GM12878 (cell line): Measurements from ENCODE around the gene TCEANC2. TPM values are rescaled to one million over a fixed set of nuclear protein-coding genes. Genes with fewer than 3 reads are reported as not detected.

Source experiments
- ATAC-seq: fragments of 200-7000 bp; cut with Tn5 transposase; 3 replicates; pipeline ENCODE4 v1.9.1; 2020; ENCODE audit warnings: mild to moderate bottlenecking, moderate library complexity
- BruUV-seq: library from RNA; stranded (reverse); fragments of 400-500 nt; replicated peaks from 2 replicates; lab custom pipeline; 2021; lab: Mats Ljungman, UMichigan
- CTCF ChIA-PET: fragments of 300-600 bp; sonication (Branson Sonifier 250); formaldehyde crosslinking; extraction: SDS; loops from one replicate; lab custom pipeline; 2021; ENCODE audit warnings: inconsistent platforms; lab: Yijun Ruan, JAX
- POLR2A ChIA-PET: fragments of 350-600 bp; formaldehyde crosslinking; extraction: SDS; loops from one replicate; lab custom pipeline; 2021; ENCODE audit warnings: inconsistent platforms; lab: Charles Lee
- RAD21 ChIA-PET: fragments of 300-600 bp; sonication (Branson Sonifier 250); formaldehyde crosslinking; loops from one replicate; lab custom pipeline; 2023; ENCODE audit warnings: antibody characterized with exemption; ENCODE audit not compliant: unreplicated experiment; lab: Charles Lee
- SMC1A ChIA-PET: fragments of 300-600 bp; sonication (Branson Sonifier 250); formaldehyde crosslinking; loops from one replicate; lab custom pipeline; 2023; ENCODE audit not compliant: unreplicated experiment, uncharacterized antibody; lab: Charles Lee
- DNase-seq: peaks from one replicate; pipeline ENCODE4 v3.0.0-alpha.2; 2011; ENCODE audit warnings: low read depth, low spot score
- FAIRE-seq: peaks from 3 replicates; lab custom pipeline; 2011; peaks lifted over from hg19 to GRCh38; lab: Jason Lieb, UNC
- H2AFZ ChIP-seq: 2 replicates; pipeline ENCODE4 v1.6.0; 2011; ENCODE audit warnings: low read depth, low read length, control low read depth; ENCODE audit not compliant: control insufficient read depth
- H3K27ac ChIP-seq: 2 replicates; pipeline ENCODE4 v1.5.1; 2011; ENCODE audit warnings: control low read depth; ENCODE audit not compliant: control insufficient read depth, insufficient read depth
- H3K27me3 ChIP-seq, 2 experiments: replicated peaks in 1 of 2; 2 replicates each; pipeline versions ENCODE4 v1.6.0 to v1.6.1; 2011; ENCODE audit warnings: low read length in 1 of 2; ENCODE audit not compliant: control insufficient read depth in 2 of 2, insufficient read depth in 2 of 2
- H3K36me3 ChIP-seq, 2 experiments: 2 replicates each; pipeline ENCODE4 v1.5.1; 2011; ENCODE audit warnings: low read length in 1 of 2; ENCODE audit not compliant: control insufficient read depth in 2 of 2, insufficient read depth in 2 of 2
- H3K4me1 ChIP-seq: 2 replicates; pipeline ENCODE4 v1.6.1; 2011; ENCODE audit warnings: mild to moderate bottlenecking, low read length, moderate library complexity, mixed read lengths; ENCODE audit not compliant: control insufficient read depth, insufficient read depth
- H3K4me2 ChIP-seq: 2 replicates; pipeline ENCODE4 v1.6.0; 2011; ENCODE audit warnings: control low read depth; ENCODE audit not compliant: control insufficient read depth, insufficient read depth
- H3K4me3 ChIP-seq: fragments of 200-600 bp; sonication (generic); 2 replicates; pipeline ENCODE4 v1.5.1; 2016
- H3K79me2 ChIP-seq: 2 replicates; pipeline ENCODE4 v1.6.0; 2011; ENCODE audit warnings: low read length; ENCODE audit not compliant: control insufficient read depth, insufficient read depth
- H3K9ac ChIP-seq: 2 replicates; pipeline ENCODE4 v1.8.0; 2011; ENCODE audit warnings: low read length, control low read depth, mixed read lengths; ENCODE audit not compliant: control insufficient read depth, insufficient read depth
- H3K9me3 ChIP-seq: replicated peaks from 3 replicates; pipeline ENCODE4 v1.5.1; 2011; ENCODE audit warnings: mild to moderate bottlenecking, low read length; ENCODE audit not compliant: control insufficient read depth, insufficient read depth
- H4K20me1 ChIP-seq: 2 replicates; pipeline ENCODE4 v1.6.0; 2011; ENCODE audit not compliant: control insufficient read depth, insufficient read depth
- ASH2L ChIP-seq: fragments of 300-600, 200-600 bp; sonication (generic); IDR thresholded peaks from 2 replicates; pipeline ENCODE4 v1.6.1; 2017; ENCODE audit warnings: low read depth, mild to moderate bottlenecking, borderline replicate concordance
- CREM ChIP-seq: IDR thresholded peaks from 2 replicates; pipeline ENCODE4 v1.6.1; 2014; ENCODE audit warnings: antibody characterized with exemption, low read depth
- EGR1 ChIP-seq, 2 experiments: IDR thresholded peaks; 1 replicate in 1 of 2; 2 replicates in 1 of 2; pipeline ENCODE4 v1.6.1; 2011 to 2012; ENCODE audit warnings: low read depth in 2 of 2, low read length in 2 of 2, borderline replicate concordance in 1 of 2, mild to moderate bottlenecking in 1 of 2, moderate library complexity in 1 of 2
- FOXM1 ChIP-seq: IDR thresholded peaks from 2 replicates; pipeline ENCODE4 v1.6.1; 2012; ENCODE audit warnings: low read depth, mild to moderate bottlenecking, inconsistent platforms, low read length, moderate library complexity
- GABPA ChIP-seq: IDR thresholded peaks from 2 replicates; pipeline ENCODE4 v1.6.1; 2014; ENCODE audit warnings: antibody characterized with exemption, low read depth, mild to moderate bottlenecking, inconsistent platforms
- HDGF ChIP-seq: fragments of 450-650 bp; IDR thresholded peaks from 2 replicates; pipeline ENCODE4 v1.6.1; 2016; ENCODE audit warnings: antibody characterized with exemption
- JUNB ChIP-seq: IDR thresholded peaks from 2 replicates; pipeline ENCODE4 v1.6.1; 2016; ENCODE audit warnings: antibody characterized with exemption, mild to moderate bottlenecking
- JUND ChIP-seq: IDR thresholded peaks from 2 replicates; pipeline ENCODE4 v1.6.1; 2012; ENCODE audit warnings: low read depth, mild to moderate bottlenecking, low read length, improper control_type of control experiment, moderate library complexity
- MEF2B ChIP-seq: fragments of 450-650 bp; IDR thresholded peaks from 2 replicates; pipeline ENCODE4 v1.6.1; 2018; ENCODE audit warnings: mild to moderate bottlenecking, moderate library complexity; ENCODE audit not compliant: partially characterized antibody, poor library complexity, severe bottlenecking
- POLR2AphosphoS2 ChIP-seq: IDR thresholded peaks from 2 replicates; pipeline ENCODE4 v1.6.1; 2011; ENCODE audit warnings: low read depth, mild to moderate bottlenecking, low read length, improper control_type of control experiment, moderate library complexity
- RAD51 ChIP-seq: fragments of 450-650 bp; IDR thresholded peaks from 2 replicates; pipeline ENCODE4 v1.6.1; 2016; ENCODE audit warnings: moderate library complexity, mild to moderate bottlenecking, inconsistent platforms
- SMAD5 ChIP-seq: IDR thresholded peaks from 2 replicates; pipeline ENCODE4 v1.6.1; 2016; ENCODE audit warnings: antibody characterized with exemption, low read depth
- SMARCA5 ChIP-seq: fragments of 450-650 bp; IDR thresholded peaks from 2 replicates; pipeline ENCODE4 v1.6.1; 2017; ENCODE audit warnings: mild to moderate bottlenecking
- SUZ12 ChIP-seq: fragments of 200-600 bp; sonication (generic); IDR thresholded peaks from one replicate; pipeline ENCODE4 v1.6.1; 2018; ENCODE audit warnings: antibody characterized with exemption, mild to moderate bottlenecking; ENCODE audit not compliant: unreplicated experiment
- YBX1 ChIP-seq: fragments of 450-650 bp; IDR thresholded peaks from 2 replicates; pipeline ENCODE4 v1.6.1; 2016; ENCODE audit warnings: antibody characterized with exemption
- ZSCAN29 ChIP-seq: fragments of 450-650 bp; IDR thresholded peaks from 2 replicates; pipeline ENCODE4 v1.6.1; 2017; ENCODE audit warnings: mild to moderate bottlenecking, moderate library complexity
- WGBS: methylation state at CpG from one replicate; pipeline ENCODE4 v1.1.6; 2016; ENCODE audit warnings: low lambda C conversion rate; ENCODE audit not compliant: insufficient replicate concordance, insufficient coverage; ENCODE audit errors: missing lambda C conversion rate; 5-methylcytosine and 5-hydroxymethylcytosine counted together
- in situ Hi-C: fragments of 300-500 bp; cut with MboI; formaldehyde crosslinking; loops from 9 replicates; pipeline ENCODE4 v1.14.3; 2018; ENCODE audit warnings: mixed read lengths
- intact Hi-C: fragments of 100-400 bp; cut with micrococcal nuclease; formaldehyde crosslinking; loops from one replicate; pipeline ENCODE4 v1.14.2; 2022; ENCODE audit not compliant: unreplicated experiment
- polyA plus RNA-seq, 11 experiments: library from polyadenylated mRNA; depleted of rRNA in 4 of 11; unstranded in 6 of 11; stranded (reverse) in 5 of 11; fragments of >200 nt; fragmentation: Nextera tagmentation in 4 of 11; fragmentation: Illumina TruSeq in 1 of 11; extraction: Ambion mirVana in 4 of 11; extraction: Trizol in 1 of 11; gene quantifications; 1 replicate in 1 of 11; 2 replicates in 10 of 11; pipeline versions ENCODE4 v1.2.1 to v1.2.3, GENCODE V29; 2011 to 2016; ENCODE audit warnings: inconsistent platforms in 2 of 11, missing spikeins in 2 of 11, low read depth in 1 of 11
- total RNA-seq, 4 experiments: library from RNA; depleted of rRNA in 3 of 4; stranded (reverse); fragments of >200 nt in 3 of 4; fragmentation: Illumina TruSeq in 1 of 4; extraction: Trizol in 1 of 4; gene quantifications; 2 replicates each; pipeline versions ENCODE4 v1.2.1 to v1.2.3, GENCODE V29; 2013 to 2021
- TF ChIP-seq, protein P1 (sequence below): fragments of 450-650 bp; conservative IDR thresholded peaks from 2 replicates; pipeline ENCODE4 v1.6.1; 2017; ENCODE audit warnings: mild to moderate bottlenecking, moderate library complexity
- TF ChIP-seq, protein P2 (sequence below): IDR thresholded peaks from 2 replicates; pipeline ENCODE4 v1.6.1; 2012; ENCODE audit warnings: low read depth, low read length, improper control_type of control experiment

TCEANC2 gene
- total and polyA plus RNA-seq, 10 of the 15 experiments (the other 5 are each of a cell fraction or from before 2014, with no cell fraction given) = 4.4 to 13.2 (median 6.4) TPM

DNA sequence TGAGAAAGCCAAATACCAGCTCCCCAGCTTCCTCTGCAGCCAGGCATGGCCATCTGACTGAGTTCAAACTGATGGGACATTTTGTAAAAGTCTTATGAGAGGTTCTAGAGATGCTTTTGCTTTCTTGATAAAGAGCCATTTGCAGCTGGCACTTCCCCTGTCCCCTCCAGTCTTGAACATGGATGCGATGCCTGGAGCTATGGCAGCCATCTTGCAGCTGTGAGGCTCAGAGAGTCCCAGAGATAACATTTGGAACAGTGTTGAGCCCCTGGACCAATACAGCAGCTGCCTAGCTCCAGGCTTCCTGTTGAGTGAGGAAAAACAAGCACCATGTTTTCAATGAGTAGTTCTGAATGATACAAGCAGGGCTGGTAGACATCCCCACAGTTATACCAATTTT is 85.6 kb downstream of the TCEANC2 start:
- H3K79me2 ChIP-seq = no peaks in the 10 kb centered on the region
- TF ChIP-seq GABPA (no peak), JUNB (no peak), CREM (no peak), FOXM1 (no peak), SUZ12 (no peak), RAD51 (no peak), HDGF (no peak), MEF2B (no peak)
- no peaks in the 10 kb centered on the region for H3K36me3 ChIP-seq
- ChIA-PET RAD21 (no interaction called here), POLR2A (no interaction called here), SMC1A (interaction anchor here (0.8 kb wide), 1 partner anchor 12 kb away, joined by 3 read pairs; no protein-coding TSS in a partner anchor), CTCF (no interaction called here)
- no peaks in the 10 kb centered on the region for H3K4me1 ChIP-seq
- in situ Hi-C loops = no loop called here
- no peak for ATAC-seq
- intact Hi-C loops = no loop called here
- no TSS peak for BruUV-seq
- DNase-seq = no peak
- H3K27me3 ChIP-seq = no peaks in the 10 kb centered on the region
- H3K9me3 ChIP-seq = no peaks in the 10 kb centered on the region
- H3K9ac ChIP-seq = no peak overlapping the region
- no peaks in the 10 kb centered on the region for H4K20me1 ChIP-seq
- no peak overlapping the region for H2AFZ ChIP-seq
- 50% methylated on average over 1 of the region's 1 CpG for WGBS
- FAIRE-seq = no peak
- H3K4me2 ChIP-seq = no peak overlapping the region
- no peak overlapping the region for H3K4me3 ChIP-seq
- H3K27ac ChIP-seq = no peak overlapping the region

DNA sequence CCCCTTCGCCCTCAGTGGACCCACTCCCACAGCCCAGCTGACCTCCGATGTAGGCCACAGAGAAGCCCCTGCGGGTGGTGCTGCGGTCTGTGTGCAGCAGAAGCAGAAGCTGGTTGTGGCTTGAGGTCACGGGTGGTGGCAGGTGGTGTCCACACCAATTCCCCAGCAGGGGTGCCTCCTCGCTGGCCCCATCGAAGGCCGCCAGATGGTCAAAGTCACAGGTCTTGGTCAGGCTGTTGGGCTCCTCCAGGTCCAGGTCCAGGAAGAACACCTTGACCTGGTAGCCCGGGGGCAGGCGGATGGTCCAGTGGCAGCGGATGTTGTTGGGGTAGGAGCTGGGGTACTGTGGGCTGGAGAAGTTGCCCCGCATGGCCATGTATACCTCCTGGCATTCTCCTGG is 86.3 kb downstream of the TCEANC2 start:
- H3K4me1 ChIP-seq = no peaks in the 10 kb centered on the region
- H3K79me2 ChIP-seq = no peaks in the 10 kb centered on the region
- H3K36me3 ChIP-seq = no peaks in the 10 kb centered on the region
- no peak overlapping the region for H2AFZ ChIP-seq
- CTCF ChIA-PET = no interaction called here
- FAIRE-seq (no peak), DNase-seq (no peak), ATAC-seq (no peak)
- H3K4me2 ChIP-seq = no peak overlapping the region
- in situ Hi-C loops (no loop called here), intact Hi-C loops (no loop called here)
- RAD21 ChIA-PET = no interaction called here
- H3K9ac ChIP-seq = no peak overlapping the region
- no peak overlapping the region for H3K27ac ChIP-seq
- no peak overlapping the region for H3K4me3 ChIP-seq
- SMC1A ChIA-PET = interaction anchor here (0.8 kb wide), 1 partner anchor 13 kb away, joined by 3 read pairs; no protein-coding TSS in a partner anchor
- H3K27me3 ChIP-seq = no peaks in the 10 kb centered on the region
- 64% methylated on average over 11 of the region's 12 CpGs for WGBS
- H4K20me1 ChIP-seq = no peaks in the 10 kb centered on the region
- POLR2A ChIA-PET = no interaction called here
- BruUV-seq = no TSS peak
- H3K9me3 ChIP-seq = no peaks in the 10 kb centered on the region
- TF ChIP-seq YBX1 (no peak), SMARCA5 (no peak), POLR2AphosphoS2 (no peak), EGR1 (IDR thresholded peaks at IDR 0.05; ENCODE audit: borderline replicate concordance in 1 of 2, low read depth in 2 of 2, low read length in 2 of 2) (no peak), JUND (no peak), ASH2L (no peak), JUNB (no peak), ZSCAN29 (no peak), SMAD5 (no peak)
- TF ChIP-seq, protein P1, sequence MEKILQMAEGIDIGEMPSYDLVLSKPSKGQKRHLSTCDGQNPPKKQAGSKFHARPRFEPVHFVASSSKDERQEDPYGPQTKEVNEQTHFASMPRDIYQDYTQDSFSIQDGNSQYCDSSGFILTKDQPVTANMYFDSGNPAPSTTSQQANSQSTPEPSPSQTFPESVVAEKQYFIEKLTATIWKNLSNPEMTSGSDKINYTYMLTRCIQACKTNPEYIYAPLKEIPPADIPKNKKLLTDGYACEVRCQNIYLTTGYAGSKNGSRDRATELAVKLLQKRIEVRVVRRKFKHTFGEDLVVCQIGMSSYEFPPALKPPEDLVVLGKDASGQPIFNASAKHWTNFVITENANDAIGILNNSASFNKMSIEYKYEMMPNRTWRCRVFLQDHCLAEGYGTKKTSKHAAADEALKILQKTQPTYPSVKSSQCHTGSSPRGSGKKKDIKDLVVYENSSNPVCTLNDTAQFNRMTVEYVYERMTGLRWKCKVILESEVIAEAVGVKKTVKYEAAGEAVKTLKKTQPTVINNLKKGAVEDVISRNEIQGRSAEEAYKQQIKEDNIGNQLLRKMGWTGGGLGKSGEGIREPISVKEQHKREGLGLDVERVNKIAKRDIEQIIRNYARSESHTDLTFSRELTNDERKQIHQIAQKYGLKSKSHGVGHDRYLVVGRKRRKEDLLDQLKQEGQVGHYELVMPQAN = no peak
- TF ChIP-seq, protein P2, sequence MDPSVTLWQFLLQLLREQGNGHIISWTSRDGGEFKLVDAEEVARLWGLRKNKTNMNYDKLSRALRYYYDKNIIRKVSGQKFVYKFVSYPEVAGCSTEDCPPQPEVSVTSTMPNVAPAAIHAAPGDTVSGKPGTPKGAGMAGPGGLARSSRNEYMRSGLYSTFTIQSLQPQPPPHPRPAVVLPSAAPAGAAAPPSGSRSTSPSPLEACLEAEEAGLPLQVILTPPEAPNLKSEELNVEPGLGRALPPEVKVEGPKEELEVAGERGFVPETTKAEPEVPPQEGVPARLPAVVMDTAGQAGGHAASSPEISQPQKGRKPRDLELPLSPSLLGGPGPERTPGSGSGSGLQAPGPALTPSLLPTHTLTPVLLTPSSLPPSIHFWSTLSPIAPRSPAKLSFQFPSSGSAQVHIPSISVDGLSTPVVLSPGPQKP = no peak
